Measurements from ENCODE around the gene ERMP1. TPM values are rescaled to one million over a fixed set of nuclear protein-coding genes. Genes with fewer than 3 reads are reported as not detected.

The ERMP1 gene
- total and polyA plus RNA-seq, 10 of the 15 experiments (the other 5 are each of a cell fraction or from before 2014, with no cell fraction given): 2.4 to 42.1 (median 8.1) TPM

- no peak overlapping the region for H3K27ac ChIP-seq (ENCODE audit: control insufficient read depth, insufficient read depth)
- ATAC-seq (peak; percentile 64), DNase-seq (ENCODE audit: low read depth, low spot score) (no peak), FAIRE-seq (no peak)
- no peaks in the 10 kb centered on the region for H4K20me1 ChIP-seq (ENCODE audit: control insufficient read depth, insufficient read depth)
- 75% methylated on average over 5 of the region's 5 CpGs for WGBS (ENCODE audit: insufficient coverage, insufficient replicate concordance, low lambda C conversion rate, missing lambda C conversion rate)
- ChIA-PET SMC1A (ENCODE audit: uncharacterized antibody, unreplicated experiment) (interaction anchor here (1.6 to 4.7 kb wide), 5 partner anchors 9 to 36 kb away, joined by 4 to 75 read pairs (median 5); partner anchors contain the start of gene ERMP1), CTCF (interaction anchor here (0.7 to 4.6 kb wide), 6 partner anchors 8 to 212 kb away, joined by 3 to 53 read pairs (median 7); partner anchors contain the start of gene ERMP1), RAD21 (ENCODE audit: unreplicated experiment) (interaction anchor here (0.7 to 4.0 kb wide), 10 partner anchors 9 to 234 kb away, joined by 3 to 42 read pairs (median 5); partner anchors contain the start of gene ERMP1), POLR2A (interaction anchor here (0.6 to 3.3 kb wide), 10 partner anchors 8 to 242 kb away, joined by 3 to 14 read pairs (median 4); partner anchors contain the start of gene ERMP1)
- H3K9ac ChIP-seq (ENCODE audit: control insufficient read depth, insufficient read depth, low read length): no peak overlapping the region
- H2AFZ ChIP-seq (ENCODE audit: control insufficient read depth, low read depth, low read length): no peak overlapping the region; the same call in 1 of the 2 replicates
- no peak overlapping the region for H3K4me3 ChIP-seq
- H3K27me3 ChIP-seq (replicated peaks in 1 of 2; ENCODE audit: control insufficient read depth in 2 of 2, insufficient read depth in 2 of 2, low read length in 1 of 2): no peaks in the 10 kb centered on the region
- H3K36me3 ChIP-seq (ENCODE audit: control insufficient read depth in 2 of 2, insufficient read depth in 2 of 2, low read length in 1 of 2): no peaks in the 10 kb centered on the region
- no TSS peak for BruUV-seq (replicated peaks)
- H3K4me1 ChIP-seq (ENCODE audit: control insufficient read depth, insufficient read depth, low read length): peaks cover 43% of the 10 kb centered on the region
- no peak overlapping the region; the same call in 1 of the 2 replicates for H3K4me2 ChIP-seq (ENCODE audit: control insufficient read depth, insufficient read depth)
- intact Hi-C loops (cut with micrococcal nuclease; ENCODE audit: unreplicated experiment) (no loop called here), in situ Hi-C loops (cut with MboI) (no loop called here)
- peaks cover 3% of the 10 kb centered on the region; the same call in 2 of the 3 replicates for H3K9me3 ChIP-seq (replicated peaks; ENCODE audit: control insufficient read depth, insufficient read depth, low read length)
- no peaks in the 10 kb centered on the region for H3K79me2 ChIP-seq (ENCODE audit: control insufficient read depth, insufficient read depth, low read length)
- TF ChIP-seq GATAD2B (conservative IDR thresholded peaks at IDR 0.05; ENCODE audit: low read depth): no peak
- TF ChIP-seq NR2F1 (conservative IDR thresholded peaks at IDR 0.05): 0 out of 2 replicates have a peak, but pooled peaks have one; percentile 37
- TF ChIP-seq, protein P1, sequence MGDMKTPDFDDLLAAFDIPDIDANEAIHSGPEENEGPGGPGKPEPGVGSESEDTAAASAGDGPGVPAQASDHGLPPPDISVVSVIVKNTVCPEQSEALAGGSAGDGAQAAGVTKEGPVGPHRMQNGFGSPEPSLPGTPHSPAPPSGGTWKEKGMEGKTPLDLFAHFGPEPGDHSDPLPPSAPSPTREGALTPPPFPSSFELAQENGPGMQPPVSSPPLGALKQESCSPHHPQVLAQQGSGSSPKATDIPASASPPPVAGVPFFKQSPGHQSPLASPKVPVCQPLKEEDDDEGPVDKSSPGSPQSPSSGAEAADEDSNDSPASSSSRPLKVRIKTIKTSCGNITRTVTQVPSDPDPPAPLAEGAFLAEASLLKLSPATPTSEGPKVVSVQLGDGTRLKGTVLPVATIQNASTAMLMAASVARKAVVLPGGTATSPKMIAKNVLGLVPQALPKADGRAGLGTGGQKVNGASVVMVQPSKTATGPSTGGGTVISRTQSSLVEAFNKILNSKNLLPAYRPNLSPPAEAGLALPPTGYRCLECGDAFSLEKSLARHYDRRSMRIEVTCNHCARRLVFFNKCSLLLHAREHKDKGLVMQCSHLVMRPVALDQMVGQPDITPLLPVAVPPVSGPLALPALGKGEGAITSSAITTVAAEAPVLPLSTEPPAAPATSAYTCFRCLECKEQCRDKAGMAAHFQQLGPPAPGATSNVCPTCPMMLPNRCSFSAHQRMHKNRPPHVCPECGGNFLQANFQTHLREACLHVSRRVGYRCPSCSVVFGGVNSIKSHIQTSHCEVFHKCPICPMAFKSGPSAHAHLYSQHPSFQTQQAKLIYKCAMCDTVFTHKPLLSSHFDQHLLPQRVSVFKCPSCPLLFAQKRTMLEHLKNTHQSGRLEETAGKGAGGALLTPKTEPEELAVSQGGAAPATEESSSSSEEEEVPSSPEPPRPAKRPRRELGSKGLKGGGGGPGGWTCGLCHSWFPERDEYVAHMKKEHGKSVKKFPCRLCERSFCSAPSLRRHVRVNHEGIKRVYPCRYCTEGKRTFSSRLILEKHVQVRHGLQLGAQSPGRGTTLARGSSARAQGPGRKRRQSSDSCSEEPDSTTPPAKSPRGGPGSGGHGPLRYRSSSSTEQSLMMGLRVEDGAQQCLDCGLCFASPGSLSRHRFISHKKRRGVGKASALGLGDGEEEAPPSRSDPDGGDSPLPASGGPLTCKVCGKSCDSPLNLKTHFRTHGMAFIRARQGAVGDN (IDR thresholded peaks at IDR 0.05): no peak
- TF ChIP-seq, protein P2, sequence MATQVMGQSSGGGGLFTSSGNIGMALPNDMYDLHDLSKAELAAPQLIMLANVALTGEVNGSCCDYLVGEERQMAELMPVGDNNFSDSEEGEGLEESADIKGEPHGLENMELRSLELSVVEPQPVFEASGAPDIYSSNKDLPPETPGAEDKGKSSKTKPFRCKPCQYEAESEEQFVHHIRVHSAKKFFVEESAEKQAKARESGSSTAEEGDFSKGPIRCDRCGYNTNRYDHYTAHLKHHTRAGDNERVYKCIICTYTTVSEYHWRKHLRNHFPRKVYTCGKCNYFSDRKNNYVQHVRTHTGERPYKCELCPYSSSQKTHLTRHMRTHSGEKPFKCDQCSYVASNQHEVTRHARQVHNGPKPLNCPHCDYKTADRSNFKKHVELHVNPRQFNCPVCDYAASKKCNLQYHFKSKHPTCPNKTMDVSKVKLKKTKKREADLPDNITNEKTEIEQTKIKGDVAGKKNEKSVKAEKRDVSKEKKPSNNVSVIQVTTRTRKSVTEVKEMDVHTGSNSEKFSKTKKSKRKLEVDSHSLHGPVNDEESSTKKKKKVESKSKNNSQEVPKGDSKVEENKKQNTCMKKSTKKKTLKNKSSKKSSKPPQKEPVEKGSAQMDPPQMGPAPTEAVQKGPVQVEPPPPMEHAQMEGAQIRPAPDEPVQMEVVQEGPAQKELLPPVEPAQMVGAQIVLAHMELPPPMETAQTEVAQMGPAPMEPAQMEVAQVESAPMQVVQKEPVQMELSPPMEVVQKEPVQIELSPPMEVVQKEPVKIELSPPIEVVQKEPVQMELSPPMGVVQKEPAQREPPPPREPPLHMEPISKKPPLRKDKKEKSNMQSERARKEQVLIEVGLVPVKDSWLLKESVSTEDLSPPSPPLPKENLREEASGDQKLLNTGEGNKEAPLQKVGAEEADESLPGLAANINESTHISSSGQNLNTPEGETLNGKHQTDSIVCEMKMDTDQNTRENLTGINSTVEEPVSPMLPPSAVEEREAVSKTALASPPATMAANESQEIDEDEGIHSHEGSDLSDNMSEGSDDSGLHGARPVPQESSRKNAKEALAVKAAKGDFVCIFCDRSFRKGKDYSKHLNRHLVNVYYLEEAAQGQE (IDR thresholded peaks at IDR 0.05; ENCODE audit: low read depth, low read length): peak; percentile 14; the same call in 1 of the 2 replicates
- TF ChIP-seq EED (IDR thresholded peaks at IDR 0.05; ENCODE audit: low read depth): no peak
- peak; percentile 83 for TF ChIP-seq MTA2 (IDR thresholded peaks at IDR 0.05; ENCODE audit: low read depth)
- TF ChIP-seq, protein P3, sequence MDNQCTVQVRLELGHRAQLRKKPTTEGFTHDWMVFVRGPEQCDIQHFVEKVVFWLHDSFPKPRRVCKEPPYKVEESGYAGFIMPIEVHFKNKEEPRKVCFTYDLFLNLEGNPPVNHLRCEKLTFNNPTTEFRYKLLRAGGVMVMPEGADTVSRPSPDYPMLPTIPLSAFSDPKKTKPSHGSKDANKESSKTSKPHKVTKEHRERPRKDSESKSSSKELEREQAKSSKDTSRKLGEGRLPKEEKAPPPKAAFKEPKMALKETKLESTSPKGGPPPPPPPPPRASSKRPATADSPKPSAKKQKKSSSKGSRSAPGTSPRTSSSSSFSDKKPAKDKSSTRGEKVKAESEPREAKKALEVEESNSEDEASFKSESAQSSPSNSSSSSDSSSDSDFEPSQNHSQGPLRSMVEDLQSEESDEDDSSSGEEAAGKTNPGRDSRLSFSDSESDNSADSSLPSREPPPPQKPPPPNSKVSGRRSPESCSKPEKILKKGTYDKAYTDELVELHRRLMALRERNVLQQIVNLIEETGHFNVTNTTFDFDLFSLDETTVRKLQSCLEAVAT (IDR thresholded peaks at IDR 0.05): peak; percentile 55; the same call in 1 of the 2 replicates
- peak in 1 of 2 experiments; percentile 18; a peak in 2 of 4 replicates for TF ChIP-seq IKZF2 (IDR thresholded peaks at IDR 0.05)
- TF ChIP-seq ATF7 (IDR thresholded peaks at IDR 0.05; ENCODE audit: low read depth): peak; percentile 33; the same call in 1 of the 2 replicates
- TF ChIP-seq EP300 (IDR thresholded peaks at IDR 0.05; ENCODE audit: borderline replicate concordance in 1 of 2, control insufficient read depth in 1 of 2, low read depth in 2 of 2, low read length in 2 of 2): 0 out of 4 replicates have a peak, but pooled peaks of 1 of the 2 experiments have one; percentile 26
- TF ChIP-seq RB1 (IDR thresholded peaks at IDR 0.05; ENCODE audit: borderline replicate concordance): no peak
- peak; percentile 35; the same call in 1 of the 2 replicates for TF ChIP-seq SPI1 (IDR thresholded peaks at IDR 0.05; ENCODE audit: borderline replicate concordance, insufficient read depth, low read depth, low read length)
These were observed 10.2 kb upstream of the ERMP1 start for GRCh38 chr9:5842929-5843793.

Measured in GM12878 (cell line).